ENCODE results near the gene HEATR5A. TPM values are rescaled to one million over a fixed set of nuclear protein-coding genes. Genes with fewer than 3 reads are reported as not detected.

Gene HEATR5A
- total RNA-seq, 1 experiment from 2014 or later, result 23.1 TPM

DNA sequence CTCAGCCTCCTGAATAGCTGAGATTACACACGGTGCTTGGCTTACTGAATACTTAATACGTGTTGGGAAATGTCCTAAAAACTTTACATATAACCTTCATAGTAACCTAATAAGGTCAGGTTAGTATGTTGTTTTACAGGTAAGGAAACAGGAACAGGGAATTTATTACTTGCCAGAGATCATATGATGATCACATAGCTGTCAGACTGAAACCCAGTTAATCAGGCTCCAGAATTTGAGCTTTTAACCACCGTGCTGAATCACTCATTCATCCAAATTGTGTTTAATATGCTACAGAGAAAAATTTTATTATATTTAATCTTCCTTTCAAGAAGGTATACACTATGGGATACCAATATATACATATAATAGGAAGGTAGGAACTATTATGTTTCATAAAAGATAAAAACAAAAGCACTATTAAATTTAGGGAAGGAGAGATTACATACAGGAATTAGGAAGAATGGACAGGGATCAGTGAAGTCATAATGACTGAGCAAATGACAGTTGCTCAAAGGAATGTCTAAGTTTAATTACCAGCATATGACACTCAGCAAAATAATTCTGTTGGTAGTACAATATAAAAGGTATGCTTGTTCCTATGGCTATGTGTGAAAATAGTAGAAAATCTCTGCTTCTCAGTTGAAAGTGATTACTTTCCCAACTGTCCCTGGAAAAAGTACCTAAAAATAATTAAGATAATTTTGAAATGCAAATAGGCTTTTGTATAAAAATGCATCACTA lies 59.3 kb downstream of the HEATR5A start:
- intact Hi-C loops (cut with micrococcal nuclease), result no loop called here
- H3K27ac Mint-ChIP-seq (ENCODE audit: low read depth, unreplicated experiment), result no peak overlapping the region
- ChIA-PET POLR2A (interaction anchor here (0.6 to 1.3 kb wide), 7 partner anchors 10 to 192 kb away, joined by 3 to 5 read pairs (median 3); partner anchors contain the start of gene HEATR5A), CTCF (no interaction called here)
- no peak overlapping the region for H3K4me3 Mint-ChIP-seq (ENCODE audit: unreplicated experiment)
- peaks cover 6% of the 10 kb centered on the region for H3K4me1 Mint-ChIP-seq (ENCODE audit: insufficient read depth, unreplicated experiment)
- H3K36me3 Mint-ChIP-seq (ENCODE audit: insufficient read depth, unreplicated experiment), result peaks cover 21% of the 10 kb centered on the region
- DNase-seq (ENCODE audit: unreplicated experiment), result no peak
- BruUV-seq (replicated peaks), result no TSS peak
- no peaks in the 10 kb centered on the region for H3K9me3 Mint-ChIP-seq (ENCODE audit: unreplicated experiment)
- no peaks in the 10 kb centered on the region for H3K27me3 Mint-ChIP-seq (ENCODE audit: insufficient read depth, unreplicated experiment)
- TF ChIP-seq, protein P1, sequence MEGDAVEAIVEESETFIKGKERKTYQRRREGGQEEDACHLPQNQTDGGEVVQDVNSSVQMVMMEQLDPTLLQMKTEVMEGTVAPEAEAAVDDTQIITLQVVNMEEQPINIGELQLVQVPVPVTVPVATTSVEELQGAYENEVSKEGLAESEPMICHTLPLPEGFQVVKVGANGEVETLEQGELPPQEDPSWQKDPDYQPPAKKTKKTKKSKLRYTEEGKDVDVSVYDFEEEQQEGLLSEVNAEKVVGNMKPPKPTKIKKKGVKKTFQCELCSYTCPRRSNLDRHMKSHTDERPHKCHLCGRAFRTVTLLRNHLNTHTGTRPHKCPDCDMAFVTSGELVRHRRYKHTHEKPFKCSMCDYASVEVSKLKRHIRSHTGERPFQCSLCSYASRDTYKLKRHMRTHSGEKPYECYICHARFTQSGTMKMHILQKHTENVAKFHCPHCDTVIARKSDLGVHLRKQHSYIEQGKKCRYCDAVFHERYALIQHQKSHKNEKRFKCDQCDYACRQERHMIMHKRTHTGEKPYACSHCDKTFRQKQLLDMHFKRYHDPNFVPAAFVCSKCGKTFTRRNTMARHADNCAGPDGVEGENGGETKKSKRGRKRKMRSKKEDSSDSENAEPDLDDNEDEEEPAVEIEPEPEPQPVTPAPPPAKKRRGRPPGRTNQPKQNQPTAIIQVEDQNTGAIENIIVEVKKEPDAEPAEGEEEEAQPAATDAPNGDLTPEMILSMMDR (IDR thresholded peaks at IDR 0.05; ENCODE audit: unreplicated experiment), result no peak

DNA sequence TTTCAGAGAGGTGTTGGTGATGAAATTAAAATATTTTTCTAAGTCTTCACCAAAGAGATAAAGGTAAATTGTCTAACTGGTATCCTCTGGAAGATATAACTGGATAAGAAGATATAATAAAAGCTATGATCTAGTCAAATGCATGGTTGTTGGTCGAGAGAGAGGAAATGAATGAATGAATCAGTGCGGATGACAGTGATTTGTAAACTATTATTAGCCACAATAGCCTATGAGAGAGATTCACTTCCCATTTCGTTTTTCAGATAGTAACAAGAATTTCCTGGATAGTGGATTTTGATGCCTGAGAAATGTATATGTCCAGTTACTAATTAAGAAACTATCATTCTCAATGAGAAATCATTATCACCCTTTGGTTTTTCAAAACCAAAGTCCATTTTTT lies 63.1 kb downstream of the HEATR5A start:
- Mint-ChIP-seq H3K4me1 (ENCODE audit: insufficient read depth, unreplicated experiment) (peaks cover 6% of the 10 kb centered on the region), H3K9me3 (ENCODE audit: unreplicated experiment) (no peaks in the 10 kb centered on the region), H3K27ac (ENCODE audit: low read depth, unreplicated experiment) (no peak overlapping the region), H3K4me3 (ENCODE audit: unreplicated experiment) (no peak overlapping the region), H3K27me3 (ENCODE audit: insufficient read depth, unreplicated experiment) (no peaks in the 10 kb centered on the region), H3K36me3 (ENCODE audit: insufficient read depth, unreplicated experiment) (peaks cover 18% of the 10 kb centered on the region)
- TF ChIP-seq, protein P1 (IDR thresholded peaks at IDR 0.05; ENCODE audit: unreplicated experiment), result no peak
- POLR2A ChIA-PET, result no interaction called here
- no TSS peak for BruUV-seq (replicated peaks)
- no peak for DNase-seq (ENCODE audit: unreplicated experiment)
- intact Hi-C loops (cut with micrococcal nuclease), result loop anchor here (2.0 to 10.0 kb wide), 3 partner anchors 190 to 702 kb away; no protein-coding TSS in a partner anchor
- CTCF ChIA-PET, result interaction anchor here (0.6 to 1.5 kb wide), 2 partner anchors 38 to 192 kb away, joined by 3 to 4 read pairs; no protein-coding TSS in a partner anchor

DNA sequence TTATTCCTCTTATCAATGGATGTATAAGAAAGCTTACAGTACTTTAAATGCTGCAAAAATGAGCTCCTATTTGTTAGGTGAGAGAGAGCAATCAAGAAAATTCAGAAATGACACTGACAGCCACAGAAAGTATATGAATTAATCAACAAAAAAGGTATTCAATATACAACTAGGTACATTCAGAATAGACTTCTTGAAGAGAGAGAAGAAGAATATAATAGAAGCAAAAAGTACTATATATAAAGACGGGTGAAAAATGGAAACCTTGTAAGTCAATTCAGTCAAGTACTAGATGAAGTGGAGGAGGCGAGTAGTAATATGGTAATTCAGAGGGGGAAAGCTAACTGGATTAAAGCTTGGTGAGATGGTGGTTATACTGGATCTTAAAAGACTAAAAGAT lies 74.3 kb downstream of the HEATR5A start:
- no peak overlapping the region for H3K27ac Mint-ChIP-seq (ENCODE audit: low read depth, unreplicated experiment)
- POLR2A ChIA-PET, result interaction anchor here (0.7 kb wide), 1 partner anchor 1075 kb away, joined by 3 read pairs; no protein-coding TSS in a partner anchor
- H3K36me3 Mint-ChIP-seq (ENCODE audit: insufficient read depth, unreplicated experiment), result peaks cover 17% of the 10 kb centered on the region
- no TSS peak for BruUV-seq (replicated peaks)
- no peak for DNase-seq (ENCODE audit: unreplicated experiment)
- no peaks in the 10 kb centered on the region for H3K27me3 Mint-ChIP-seq (ENCODE audit: insufficient read depth, unreplicated experiment)
- H3K9me3 Mint-ChIP-seq (ENCODE audit: unreplicated experiment), result no peaks in the 10 kb centered on the region
- CTCF ChIA-PET, result interaction anchor here (0.6 to 1.2 kb wide), 5 partner anchors 30 to 1126 kb away, joined by 3 to 4 read pairs (median 3); no protein-coding TSS in a partner anchor
- intact Hi-C loops (cut with micrococcal nuclease), result no loop called here
- H3K4me3 Mint-ChIP-seq (ENCODE audit: unreplicated experiment), result no peak overlapping the region
- H3K4me1 Mint-ChIP-seq (ENCODE audit: insufficient read depth, unreplicated experiment), result no peaks in the 10 kb centered on the region
- TF ChIP-seq, protein P1 (IDR thresholded peaks at IDR 0.05; ENCODE audit: unreplicated experiment), result no peak

DNA sequence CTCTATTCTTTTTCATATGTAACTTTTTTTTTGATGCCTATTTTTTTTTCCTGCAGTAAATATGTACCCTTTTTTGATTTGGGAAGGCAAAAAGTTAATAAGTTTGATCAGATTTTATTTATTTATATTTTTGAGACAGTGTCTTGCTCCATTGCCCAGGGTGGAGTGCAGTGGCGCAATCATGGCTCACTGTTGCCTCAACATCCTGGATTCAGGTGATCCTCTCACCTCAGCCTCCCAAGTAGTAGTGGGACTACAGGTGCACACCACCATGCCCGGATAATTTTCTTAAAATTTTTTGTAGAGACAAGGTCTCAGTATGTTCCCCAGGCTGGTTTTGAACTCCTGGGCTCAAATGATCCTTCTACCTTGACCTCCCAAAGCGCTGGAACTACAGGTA lies 79.1 kb downstream of the HEATR5A start:
- BruUV-seq (replicated peaks), result no TSS peak
- TF ChIP-seq, protein P1 (IDR thresholded peaks at IDR 0.05; ENCODE audit: unreplicated experiment), result no peak
- Mint-ChIP-seq H3K27me3 (ENCODE audit: insufficient read depth, unreplicated experiment) (no peaks in the 10 kb centered on the region), H3K4me3 (ENCODE audit: unreplicated experiment) (no peak overlapping the region), H3K9me3 (ENCODE audit: unreplicated experiment) (no peaks in the 10 kb centered on the region), H3K36me3 (ENCODE audit: insufficient read depth, unreplicated experiment) (peaks cover 24% of the 10 kb centered on the region), H3K27ac (ENCODE audit: low read depth, unreplicated experiment) (no peak overlapping the region), H3K4me1 (ENCODE audit: insufficient read depth, unreplicated experiment) (peaks cover 6% of the 10 kb centered on the region)
- no peak for DNase-seq (ENCODE audit: unreplicated experiment)
- intact Hi-C loops (cut with micrococcal nuclease), result no loop called here
- ChIA-PET CTCF (no interaction called here), POLR2A (interaction anchor here (0.7 to 1.4 kb wide), 2 partner anchors 19 to 133 kb away, joined by 3 to 6 read pairs; partner anchors contain the start of gene HECTD1)
